ENCODE data around the gene TMEM18.

DNA sequence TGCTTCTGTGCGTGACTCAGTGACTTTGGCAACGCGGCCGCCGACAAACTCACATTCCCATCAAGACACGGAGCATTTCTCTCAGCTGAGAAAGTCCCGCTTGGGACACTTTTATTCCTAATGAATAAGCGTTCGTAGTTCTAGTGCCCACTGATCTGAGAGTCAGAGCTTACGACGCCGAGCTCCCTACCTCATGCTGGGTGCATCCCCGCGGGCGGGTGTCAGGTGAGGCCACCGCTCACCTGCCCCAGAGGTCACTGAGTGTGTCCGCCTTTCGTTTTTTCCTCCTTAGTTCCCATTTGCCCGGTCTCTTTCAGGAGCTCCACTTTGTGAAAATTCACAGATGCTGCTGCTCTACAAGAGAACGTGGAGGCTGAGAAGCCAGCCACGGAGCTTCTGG, 43.6 kb upstream of the TMEM18 start:
- no peak for TF ChIP-seq SMC3 (IDR thresholded peaks at IDR 0.05; ENCODE audit: low read depth, low read length)
- no peak for TF ChIP-seq CHD2 (IDR thresholded peaks at IDR 0.05; ENCODE audit: low read length, partially characterized antibody)
- TF ChIP-seq, protein P1, sequence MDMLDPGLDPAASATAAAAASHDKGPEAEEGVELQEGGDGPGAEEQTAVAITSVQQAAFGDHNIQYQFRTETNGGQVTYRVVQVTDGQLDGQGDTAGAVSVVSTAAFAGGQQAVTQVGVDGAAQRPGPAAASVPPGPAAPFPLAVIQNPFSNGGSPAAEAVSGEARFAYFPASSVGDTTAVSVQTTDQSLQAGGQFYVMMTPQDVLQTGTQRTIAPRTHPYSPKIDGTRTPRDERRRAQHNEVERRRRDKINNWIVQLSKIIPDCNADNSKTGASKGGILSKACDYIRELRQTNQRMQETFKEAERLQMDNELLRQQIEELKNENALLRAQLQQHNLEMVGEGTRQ (IDR thresholded peaks at IDR 0.05; ENCODE audit: borderline replicate concordance, low read depth, low read length) = no peak
- TF ChIP-seq, protein P2, sequence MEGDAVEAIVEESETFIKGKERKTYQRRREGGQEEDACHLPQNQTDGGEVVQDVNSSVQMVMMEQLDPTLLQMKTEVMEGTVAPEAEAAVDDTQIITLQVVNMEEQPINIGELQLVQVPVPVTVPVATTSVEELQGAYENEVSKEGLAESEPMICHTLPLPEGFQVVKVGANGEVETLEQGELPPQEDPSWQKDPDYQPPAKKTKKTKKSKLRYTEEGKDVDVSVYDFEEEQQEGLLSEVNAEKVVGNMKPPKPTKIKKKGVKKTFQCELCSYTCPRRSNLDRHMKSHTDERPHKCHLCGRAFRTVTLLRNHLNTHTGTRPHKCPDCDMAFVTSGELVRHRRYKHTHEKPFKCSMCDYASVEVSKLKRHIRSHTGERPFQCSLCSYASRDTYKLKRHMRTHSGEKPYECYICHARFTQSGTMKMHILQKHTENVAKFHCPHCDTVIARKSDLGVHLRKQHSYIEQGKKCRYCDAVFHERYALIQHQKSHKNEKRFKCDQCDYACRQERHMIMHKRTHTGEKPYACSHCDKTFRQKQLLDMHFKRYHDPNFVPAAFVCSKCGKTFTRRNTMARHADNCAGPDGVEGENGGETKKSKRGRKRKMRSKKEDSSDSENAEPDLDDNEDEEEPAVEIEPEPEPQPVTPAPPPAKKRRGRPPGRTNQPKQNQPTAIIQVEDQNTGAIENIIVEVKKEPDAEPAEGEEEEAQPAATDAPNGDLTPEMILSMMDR (IDR thresholded peaks at IDR 0.05) = no peak
- TF ChIP-seq POLR2AphosphoS5 (IDR thresholded peaks at IDR 0.05; ENCODE audit: low read depth, low read length) = no peak
- TF ChIP-seq, protein P3, sequence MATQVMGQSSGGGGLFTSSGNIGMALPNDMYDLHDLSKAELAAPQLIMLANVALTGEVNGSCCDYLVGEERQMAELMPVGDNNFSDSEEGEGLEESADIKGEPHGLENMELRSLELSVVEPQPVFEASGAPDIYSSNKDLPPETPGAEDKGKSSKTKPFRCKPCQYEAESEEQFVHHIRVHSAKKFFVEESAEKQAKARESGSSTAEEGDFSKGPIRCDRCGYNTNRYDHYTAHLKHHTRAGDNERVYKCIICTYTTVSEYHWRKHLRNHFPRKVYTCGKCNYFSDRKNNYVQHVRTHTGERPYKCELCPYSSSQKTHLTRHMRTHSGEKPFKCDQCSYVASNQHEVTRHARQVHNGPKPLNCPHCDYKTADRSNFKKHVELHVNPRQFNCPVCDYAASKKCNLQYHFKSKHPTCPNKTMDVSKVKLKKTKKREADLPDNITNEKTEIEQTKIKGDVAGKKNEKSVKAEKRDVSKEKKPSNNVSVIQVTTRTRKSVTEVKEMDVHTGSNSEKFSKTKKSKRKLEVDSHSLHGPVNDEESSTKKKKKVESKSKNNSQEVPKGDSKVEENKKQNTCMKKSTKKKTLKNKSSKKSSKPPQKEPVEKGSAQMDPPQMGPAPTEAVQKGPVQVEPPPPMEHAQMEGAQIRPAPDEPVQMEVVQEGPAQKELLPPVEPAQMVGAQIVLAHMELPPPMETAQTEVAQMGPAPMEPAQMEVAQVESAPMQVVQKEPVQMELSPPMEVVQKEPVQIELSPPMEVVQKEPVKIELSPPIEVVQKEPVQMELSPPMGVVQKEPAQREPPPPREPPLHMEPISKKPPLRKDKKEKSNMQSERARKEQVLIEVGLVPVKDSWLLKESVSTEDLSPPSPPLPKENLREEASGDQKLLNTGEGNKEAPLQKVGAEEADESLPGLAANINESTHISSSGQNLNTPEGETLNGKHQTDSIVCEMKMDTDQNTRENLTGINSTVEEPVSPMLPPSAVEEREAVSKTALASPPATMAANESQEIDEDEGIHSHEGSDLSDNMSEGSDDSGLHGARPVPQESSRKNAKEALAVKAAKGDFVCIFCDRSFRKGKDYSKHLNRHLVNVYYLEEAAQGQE (IDR thresholded peaks at IDR 0.05; ENCODE audit: low read depth, low read length) = no peak
- no peak for TF ChIP-seq SIN3A (IDR thresholded peaks at IDR 0.05; ENCODE audit: borderline replicate concordance, low read depth, low read length)
- TF ChIP-seq, protein P4, sequence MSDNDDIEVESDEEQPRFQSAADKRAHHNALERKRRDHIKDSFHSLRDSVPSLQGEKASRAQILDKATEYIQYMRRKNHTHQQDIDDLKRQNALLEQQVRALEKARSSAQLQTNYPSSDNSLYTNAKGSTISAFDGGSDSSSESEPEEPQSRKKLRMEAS (IDR thresholded peaks at IDR 0.05; ENCODE audit: low read depth) = no peak
- no peak for TF ChIP-seq YY1 (IDR thresholded peaks at IDR 0.05; ENCODE audit: low read depth)
- TF ChIP-seq MXI1 (IDR thresholded peaks at IDR 0.05; ENCODE audit: low read depth, low read length) = no peak
- TF ChIP-seq ELF1 (IDR thresholded peaks at IDR 0.05) = no peak
- TF ChIP-seq GABPA (IDR thresholded peaks at IDR 0.05; ENCODE audit: low read depth) = no peak

All from SK-N-SH (cell line).